ENCODE data around the gene SPPL3.
"Not testable (repeated sequence)": the region's sequence is repeated elsewhere in the genome, so short reads cannot be mapped to it uniquely, and the experiment has no call there.

Gene SPPL3

GRCh38 chr12:120820884-120821510 is 83.2 kb downstream of the SPPL3 start:
- peak in 2 of 3 experiments; percentile 31 to 34 for DNase-seq (ENCODE audit: low read depth in 3 of 3)

GRCh38 chr12:120818416-120818815 is 85.7 kb downstream of the SPPL3 start:
- no peak for DNase-seq (ENCODE audit: low read depth in 3 of 3)

GRCh38 chr12:120817559-120818330 is 86.4 kb downstream of the SPPL3 start:
- no peak for DNase-seq (ENCODE audit: low read depth in 3 of 3)

- DNase-seq (ENCODE audit: low read depth in 3 of 3): no peak
Observed at GRCh38 chr12:120816363-120816762, 87.8 kb downstream of the SPPL3 start.

- no peak for DNase-seq (ENCODE audit: low read depth in 3 of 3)
Observed at GRCh38 chr12:120814903-120815429, 89.2 kb downstream of the SPPL3 start.

- no peak for DNase-seq (ENCODE audit: low read depth in 3 of 3)
Observed at GRCh38 chr12:120814203-120814902, 89.8 kb downstream of the SPPL3 start.

GRCh38 chr12:120813588-120814153 is 90.5 kb downstream of the SPPL3 start:
- DNase-seq (ENCODE audit: low read depth in 3 of 3): no peak

- DNase-seq (ENCODE audit: low read depth in 3 of 3): no peak
Observed at GRCh38 chr12:120810021-120810420, 94.1 kb downstream of the SPPL3 start.

- DNase-seq (ENCODE audit: low read depth in 3 of 3): no peak
Observed at GRCh38 chr12:120804428-120804827, 99.7 kb downstream of the SPPL3 start.

- no peak for DNase-seq (ENCODE audit: low read depth in 3 of 3)
Observed at GRCh38 chr12:120801146-120801545, 103.0 kb downstream of the SPPL3 start.

GRCh38 chr12:120800665-120801064 is 103.5 kb downstream of the SPPL3 start:
- DNase-seq (ENCODE audit: low read depth in 3 of 3): no peak

- DNase-seq (ENCODE audit: low read depth in 3 of 3): no peak
Observed at GRCh38 chr12:120799243-120800045, 104.7 kb downstream of the SPPL3 start.

- DNase-seq (ENCODE audit: low read depth in 3 of 3): no peak
Observed at GRCh38 chr12:120798696-120799095, 105.5 kb downstream of the SPPL3 start.

GRCh38 chr12:120797677-120798642 is 106.2 kb downstream of the SPPL3 start:
- DNase-seq (ENCODE audit: low read depth in 3 of 3): no peak

GRCh38 chr12:120795441-120796178 is 108.5 kb downstream of the SPPL3 start:
- no peak for DNase-seq (ENCODE audit: low read depth in 3 of 3)

- no peak for DNase-seq (ENCODE audit: low read depth in 3 of 3)
Observed at GRCh38 chr12:120793357-120793756, 110.8 kb downstream of the SPPL3 start.

- not testable (repeated sequence) for DNase-seq (ENCODE audit: low read depth in 3 of 3)
Observed at GRCh38 chr12:120792456-120792855, 111.7 kb downstream of the SPPL3 start.

- DNase-seq (ENCODE audit: low read depth in 3 of 3): no peak
Observed at GRCh38 chr12:120791669-120792176, 112.4 kb downstream of the SPPL3 start.

GRCh38 chr12:120790114-120790513 is 114.0 kb downstream of the SPPL3 start:
- no peak for DNase-seq (ENCODE audit: low read depth in 3 of 3)
